Measurements from ENCODE around the gene SLC18A3.

Gene SLC18A3

DNA sequence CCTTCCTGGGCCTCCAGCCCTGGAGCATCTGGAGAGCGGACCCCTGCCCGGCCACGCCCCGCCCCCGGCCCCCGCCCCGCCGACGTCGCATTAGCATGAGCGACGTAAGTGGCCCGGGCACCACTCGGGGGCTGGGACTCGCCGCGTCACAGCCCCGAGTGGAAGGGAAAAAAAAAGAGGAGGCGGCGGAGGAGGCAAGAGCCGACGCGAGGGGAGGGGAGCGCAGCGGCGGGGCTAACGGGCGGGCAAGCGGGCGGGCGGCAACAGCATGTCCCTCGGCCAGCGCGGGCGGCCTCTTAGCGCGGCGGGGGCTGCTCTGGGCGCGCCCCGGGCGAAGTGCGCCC lies at the start of gene SLC18A3:
TSS of gene SLC18A3 (plus strand) at position 197 of the 344 bp plus-strand sequence. CDS start 431 bp downstream, outside the sequence.
- Mint-ChIP-seq H3K4me1 (no peaks in the 10 kb centered on the region), H3K36me3 (ENCODE audit: low read depth) (peaks cover 7% of the 10 kb centered on the region), H3K9me3 (no peaks in the 10 kb centered on the region), H3K27me3 (peaks cover 75% of the 10 kb centered on the region), H3K4me3 (no peak within 1 kb of the TSS), H3K27ac (no peak within 1 kb of the TSS)
- ATAC-seq (no peak), DNase-seq (no peak)

- no peaks in the 10 kb centered on the region for H3K36me3 Mint-ChIP-seq (ENCODE audit: low read depth)
- ATAC-seq, result no peak
- no peak overlapping the region for H3K4me3 Mint-ChIP-seq
- DNase-seq, result no peak
- H3K27ac Mint-ChIP-seq, result no peak overlapping the region
- H3K4me1 Mint-ChIP-seq, result no peaks in the 10 kb centered on the region
- peaks cover 9% of the 10 kb centered on the region for H3K27me3 Mint-ChIP-seq
- peaks cover 1% of the 10 kb centered on the region for H3K9me3 Mint-ChIP-seq
Measured at GRCh38 chr10:49560526-49560925, 49.6 kb upstream of the SLC18A3 start.

- Mint-ChIP-seq H3K36me3 (ENCODE audit: low read depth) (no peaks in the 10 kb centered on the region), H3K4me3 (no peak overlapping the region), H3K27ac (no peak overlapping the region), H3K4me1 (peaks cover 6% of the 10 kb centered on the region), H3K27me3 (peaks cover 16% of the 10 kb centered on the region), H3K9me3 (peaks cover 7% of the 10 kb centered on the region)
- ATAC-seq, result peak; percentile 78
- DNase-seq, result no peak
Measured at GRCh38 chr10:49562893-49563292, 47.2 kb upstream of the SLC18A3 start.

DNA sequence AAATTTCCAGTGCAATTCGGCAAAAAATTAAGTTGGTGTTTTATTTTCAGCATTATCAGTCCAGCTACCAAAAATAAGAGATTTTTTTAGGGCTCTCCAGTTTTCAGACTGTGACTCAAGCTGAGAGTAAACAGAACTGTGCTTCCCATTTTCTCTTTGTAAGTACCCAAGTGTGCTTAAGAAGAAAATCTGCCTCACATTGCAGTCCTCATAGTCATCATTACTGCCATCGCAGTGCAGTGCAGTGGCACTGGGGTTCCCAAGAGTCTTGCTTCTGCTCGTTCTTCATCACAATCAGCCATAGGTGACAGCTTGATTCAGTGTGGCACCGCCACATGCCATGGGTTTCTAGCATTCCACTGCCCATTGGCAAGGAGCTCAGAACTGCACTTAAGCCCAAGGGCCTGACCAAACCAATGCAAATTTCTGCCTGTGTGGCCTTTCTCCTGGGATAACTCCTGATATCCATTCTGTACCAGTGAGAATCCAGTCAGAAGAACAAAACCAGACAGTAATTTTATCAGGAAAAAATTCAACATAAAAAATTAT lies 45.6 kb upstream of the SLC18A3 start:
- ATAC-seq (no peak), DNase-seq (no peak)
- Mint-ChIP-seq H3K36me3 (ENCODE audit: low read depth) (no peaks in the 10 kb centered on the region), H3K9me3 (peaks cover 7% of the 10 kb centered on the region), H3K27me3 (peaks cover 16% of the 10 kb centered on the region), H3K4me3 (no peak overlapping the region), H3K4me1 (peaks cover 22% of the 10 kb centered on the region), H3K27ac (no peak overlapping the region)

- Mint-ChIP-seq H3K27me3 (peaks cover 13% of the 10 kb centered on the region), H3K9me3 (peaks cover 7% of the 10 kb centered on the region), H3K27ac (peak overlapping the region; percentile 75), H3K36me3 (ENCODE audit: low read depth) (no peaks in the 10 kb centered on the region), H3K4me1 (peaks cover 28% of the 10 kb centered on the region), H3K4me3 (peak overlapping the region; percentile 21)
- ATAC-seq (no peak), DNase-seq (no peak)
Measured at GRCh38 chr10:49567810-49568209, 42.3 kb upstream of the SLC18A3 start.

- Mint-ChIP-seq H3K27me3 (peaks cover 13% of the 10 kb centered on the region), H3K27ac (peak overlapping the region; percentile 75), H3K9me3 (peaks cover 7% of the 10 kb centered on the region), H3K4me3 (peak overlapping the region; percentile 21), H3K36me3 (ENCODE audit: low read depth) (no peaks in the 10 kb centered on the region), H3K4me1 (peaks cover 28% of the 10 kb centered on the region)
- peak; percentile 82 for ATAC-seq
- DNase-seq, result no peak
Measured at GRCh38 chr10:49568235-49568634, 41.9 kb upstream of the SLC18A3 start.

DNA sequence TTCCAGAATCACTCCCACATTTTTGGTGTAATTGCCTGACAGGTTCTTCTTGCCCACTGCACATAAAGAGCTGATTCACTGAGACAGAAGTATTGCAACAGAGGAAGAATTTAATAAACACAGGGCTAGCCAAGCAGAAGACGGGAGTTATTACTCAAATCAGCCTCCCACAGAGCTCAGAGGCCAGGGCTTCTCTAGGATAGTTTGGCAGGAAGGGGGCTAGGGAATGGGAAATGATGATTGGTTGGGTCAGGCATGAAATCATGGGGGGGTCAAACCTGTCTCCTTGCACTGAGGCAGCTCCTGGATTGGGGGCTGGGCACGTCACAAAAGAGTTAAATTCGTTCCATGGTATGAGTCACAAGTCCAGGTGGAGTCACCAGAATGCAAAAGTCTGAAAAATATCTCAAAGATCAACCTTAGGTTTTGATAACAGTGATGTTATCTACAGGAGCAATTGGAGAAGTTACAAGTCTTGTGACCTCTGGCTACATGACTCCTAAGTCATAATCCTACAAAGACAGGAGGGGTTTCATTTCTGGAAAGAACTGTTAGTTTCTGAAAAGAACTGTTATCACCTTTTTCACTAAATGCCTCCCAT lies 41.0 kb upstream of the SLC18A3 start:
- DNase-seq, result no peak
- peaks cover 7% of the 10 kb centered on the region for H3K9me3 Mint-ChIP-seq
- peak; percentile 44 for ATAC-seq
- H3K27ac Mint-ChIP-seq, result peak overlapping the region; percentile 75
- peaks cover 28% of the 10 kb centered on the region for H3K4me1 Mint-ChIP-seq
- peaks cover 13% of the 10 kb centered on the region for H3K27me3 Mint-ChIP-seq
- no peaks in the 10 kb centered on the region for H3K36me3 Mint-ChIP-seq (ENCODE audit: low read depth)
- peak overlapping the region; percentile 21 for H3K4me3 Mint-ChIP-seq

DNA sequence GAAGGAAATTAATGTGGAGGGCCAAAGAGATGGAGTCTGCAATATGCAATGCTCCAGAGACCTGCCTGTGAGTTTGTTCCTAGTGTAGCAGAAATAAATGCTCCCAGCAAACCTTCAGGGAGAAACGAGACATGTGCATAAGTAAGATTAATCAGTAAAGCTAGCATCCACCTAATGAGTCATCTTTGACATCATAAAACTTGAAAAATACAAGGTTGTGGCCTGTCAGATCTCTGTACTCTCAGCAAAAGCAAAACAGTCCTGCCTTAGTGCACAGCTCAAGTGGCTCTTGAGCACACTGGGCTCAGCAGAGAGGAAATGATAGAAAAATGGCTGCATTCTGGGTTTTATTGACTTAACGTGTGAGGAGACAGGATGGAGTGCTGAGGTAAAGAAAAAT lies 38.7 kb upstream of the SLC18A3 start:
- no peak for ATAC-seq
- H3K4me3 Mint-ChIP-seq, result no peak overlapping the region

GRCh38 chr10:49572594-49573114 lies 37.5 kb upstream of the SLC18A3 start:
- ATAC-seq, result no peak

More for the DNA sequence above, 38.7 kb upstream of the SLC18A3 start:
- no peak for DNase-seq
- peaks cover 6% of the 10 kb centered on the region for H3K27me3 Mint-ChIP-seq
- H3K9me3 Mint-ChIP-seq, result peaks cover 7% of the 10 kb centered on the region
- H3K4me1 Mint-ChIP-seq, result peaks cover 28% of the 10 kb centered on the region
- no peaks in the 10 kb centered on the region for H3K36me3 Mint-ChIP-seq (ENCODE audit: low read depth)
- H3K27ac Mint-ChIP-seq, result no peak overlapping the region

DNA sequence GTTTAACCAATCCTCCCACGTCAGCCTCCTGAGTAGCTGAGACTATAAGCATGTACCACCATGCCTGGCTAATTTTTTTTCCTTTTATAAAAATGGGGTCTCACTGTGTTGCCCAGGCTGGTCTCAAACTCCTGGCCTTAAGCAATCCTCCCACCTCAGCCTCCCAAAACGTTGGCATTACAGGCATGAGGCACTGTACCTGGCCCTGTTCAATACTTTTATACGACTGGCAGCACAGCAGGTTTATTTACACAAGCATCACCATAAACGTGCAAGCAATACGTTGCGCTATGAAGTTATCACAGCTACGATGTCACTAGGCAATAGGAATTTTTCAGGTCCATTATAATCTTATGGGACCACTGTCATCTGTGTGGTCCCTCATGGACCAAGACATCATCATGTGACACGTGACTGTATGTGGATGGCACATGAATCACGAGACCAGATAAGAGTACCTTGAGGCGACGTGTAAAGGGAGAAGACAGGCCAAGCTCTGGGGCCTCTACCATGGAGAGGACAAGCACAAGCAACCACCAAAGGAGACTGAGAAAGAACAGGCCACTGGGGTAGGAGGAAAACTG lies 34.5 kb upstream of the SLC18A3 start:
- Mint-ChIP-seq H3K4me1 (no peaks in the 10 kb centered on the region), H3K4me3 (no peak overlapping the region), H3K27me3 (peaks cover 5% of the 10 kb centered on the region), H3K36me3 (ENCODE audit: low read depth) (no peaks in the 10 kb centered on the region), H3K27ac (no peak overlapping the region), H3K9me3 (no peaks in the 10 kb centered on the region)
- DNase-seq (no peak), ATAC-seq (no peak)

More at GRCh38 chr10:49572594-49573114, 37.5 kb upstream of the SLC18A3 start:
- no peaks in the 10 kb centered on the region for H3K36me3 Mint-ChIP-seq (ENCODE audit: low read depth)
- DNase-seq, result no peak
- no peaks in the 10 kb centered on the region for H3K9me3 Mint-ChIP-seq
- H3K27ac Mint-ChIP-seq, result no peak overlapping the region
- no peak overlapping the region for H3K4me3 Mint-ChIP-seq
- H3K4me1 Mint-ChIP-seq, result peaks cover 24% of the 10 kb centered on the region
- no peaks in the 10 kb centered on the region for H3K27me3 Mint-ChIP-seq

DNA sequence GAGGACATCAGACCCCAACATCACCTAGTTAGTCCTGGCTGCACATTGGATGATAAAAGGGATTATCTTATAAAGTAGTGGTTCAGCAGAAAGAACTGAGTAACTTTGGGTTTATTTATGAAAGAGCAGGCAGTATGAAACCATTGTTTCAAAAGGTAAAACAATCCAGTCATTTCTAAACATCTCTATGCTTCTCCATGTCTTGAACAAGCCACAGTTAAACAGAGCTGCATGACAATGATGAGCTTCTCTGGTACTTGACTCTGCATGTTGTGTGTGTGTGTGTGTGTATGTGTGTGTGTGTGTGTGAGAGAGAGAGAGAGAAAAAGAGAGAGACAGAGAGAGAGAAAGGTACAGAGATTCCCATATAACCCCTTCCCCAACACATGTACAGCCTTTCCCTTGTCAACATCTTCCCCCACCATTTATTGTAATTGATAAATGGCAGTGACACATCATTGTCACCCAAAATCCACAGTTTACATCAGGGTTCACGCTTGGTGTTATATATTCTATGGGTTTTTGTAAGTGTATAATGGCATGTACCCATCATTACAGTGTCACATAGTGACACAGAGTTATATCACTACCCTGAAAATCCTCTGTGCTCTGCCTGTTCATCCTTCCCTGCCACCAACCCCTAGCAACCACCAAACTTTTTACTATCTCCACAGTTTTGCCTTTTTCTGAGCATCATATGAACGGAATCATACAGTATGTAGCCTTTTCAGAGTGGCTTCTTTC lies 32.8 kb upstream of the SLC18A3 start:
- Mint-ChIP-seq H3K4me1 (peaks cover 3% of the 10 kb centered on the region), H3K27ac (no peak overlapping the region), H3K36me3 (ENCODE audit: low read depth) (no peaks in the 10 kb centered on the region), H3K9me3 (no peaks in the 10 kb centered on the region), H3K27me3 (peaks cover 11% of the 10 kb centered on the region), H3K4me3 (no peak overlapping the region)
- DNase-seq, result no peak
- no peak for ATAC-seq

GRCh38 chr10:49578392-49578791 lies 31.7 kb upstream of the SLC18A3 start:
- Mint-ChIP-seq H3K27ac (no peak overlapping the region), H3K9me3 (no peaks in the 10 kb centered on the region), H3K36me3 (ENCODE audit: low read depth) (no peaks in the 10 kb centered on the region), H3K27me3 (peaks cover 14% of the 10 kb centered on the region), H3K4me1 (peaks cover 3% of the 10 kb centered on the region), H3K4me3 (no peak overlapping the region)
- DNase-seq, result no peak
- ATAC-seq, result no peak

- H3K27me3 Mint-ChIP-seq, result peaks cover 18% of the 10 kb centered on the region
- H3K4me3 Mint-ChIP-seq, result no peak overlapping the region
- H3K27ac Mint-ChIP-seq, result no peak overlapping the region
- peaks cover 3% of the 10 kb centered on the region for H3K4me1 Mint-ChIP-seq
- ATAC-seq, result no peak
- no peaks in the 10 kb centered on the region for H3K36me3 Mint-ChIP-seq (ENCODE audit: low read depth)
- no peaks in the 10 kb centered on the region for H3K9me3 Mint-ChIP-seq
- DNase-seq, result no peak
Measured at GRCh38 chr10:49579621-49580020, 30.5 kb upstream of the SLC18A3 start.

- H3K4me1 Mint-ChIP-seq, result peaks cover 3% of the 10 kb centered on the region
- H3K4me3 Mint-ChIP-seq, result no peak overlapping the region
- H3K9me3 Mint-ChIP-seq, result no peaks in the 10 kb centered on the region
- DNase-seq (no peak), ATAC-seq (no peak)
- peaks cover 18% of the 10 kb centered on the region for H3K27me3 Mint-ChIP-seq
- H3K27ac Mint-ChIP-seq, result no peak overlapping the region
- no peaks in the 10 kb centered on the region for H3K36me3 Mint-ChIP-seq (ENCODE audit: low read depth)
Measured at GRCh38 chr10:49585387-49585786, 24.7 kb upstream of the SLC18A3 start.

GRCh38 chr10:49587981-49588380 lies 22.1 kb upstream of the SLC18A3 start:
- H3K4me3 Mint-ChIP-seq, result no peak overlapping the region
- peaks cover 21% of the 10 kb centered on the region for H3K27me3 Mint-ChIP-seq
- H3K36me3 Mint-ChIP-seq (ENCODE audit: low read depth), result no peaks in the 10 kb centered on the region
- ATAC-seq (no peak), DNase-seq (no peak)
- H3K9me3 Mint-ChIP-seq, result no peaks in the 10 kb centered on the region
- no peak overlapping the region for H3K27ac Mint-ChIP-seq
- H3K4me1 Mint-ChIP-seq, result no peaks in the 10 kb centered on the region

All from activated naive CD8-positive, alpha-beta T cell treated with anti-CD3 and anti-CD28 coated beads, Interleukin-2, amount 50 U/mL, for 24 hours (primary cell).